Mesodermal cell (in vitro differentiated cells): ENCODE data around the gene DRC7.

Experiments used
- H3K27ac ChIP-seq: 2 replicates; pipeline ENCODE4 v1.7.0; 2013; ENCODE audit warnings: mild to moderate bottlenecking, low read depth, low read length, moderate library complexity; ENCODE audit not compliant: severe bottlenecking
- H3K36me3 ChIP-seq: 2 replicates; pipeline ENCODE4 v1.7.1; 2013; ENCODE audit warnings: mild to moderate bottlenecking, low read length, moderate library complexity; ENCODE audit not compliant: control insufficient read depth, insufficient read depth
- H3K4me1 ChIP-seq: one replicate; pipeline ENCODE4 v1.7.1; 2013; ENCODE audit warnings: mild to moderate bottlenecking, low read length; ENCODE audit not compliant: insufficient read depth, control insufficient read depth, poor library complexity, severe bottlenecking
- H3K4me3 ChIP-seq: 2 replicates; pipeline ENCODE4 v1.7.0; 2013; ENCODE audit warnings: low read length, control low read depth, mild to moderate bottlenecking; ENCODE audit not compliant: insufficient read depth, poor library complexity, severe bottlenecking; ENCODE audit errors: extremely low read depth
- H3K9me3 ChIP-seq: 2 replicates; pipeline ENCODE4 v1.7.1; 2013; ENCODE audit warnings: mild to moderate bottlenecking, low read length, moderate library complexity; ENCODE audit not compliant: control insufficient read depth
- WGBS, 2 experiments: methylation state at CpG; one replicate each; pipeline ENCODE4 v1.1.5; 2013; ENCODE audit warnings: missing lambda C conversion rate in 2 of 2; ENCODE audit not compliant: insufficient coverage in 2 of 2; 5-methylcytosine and 5-hydroxymethylcytosine counted together

DRC7 gene

DNA sequence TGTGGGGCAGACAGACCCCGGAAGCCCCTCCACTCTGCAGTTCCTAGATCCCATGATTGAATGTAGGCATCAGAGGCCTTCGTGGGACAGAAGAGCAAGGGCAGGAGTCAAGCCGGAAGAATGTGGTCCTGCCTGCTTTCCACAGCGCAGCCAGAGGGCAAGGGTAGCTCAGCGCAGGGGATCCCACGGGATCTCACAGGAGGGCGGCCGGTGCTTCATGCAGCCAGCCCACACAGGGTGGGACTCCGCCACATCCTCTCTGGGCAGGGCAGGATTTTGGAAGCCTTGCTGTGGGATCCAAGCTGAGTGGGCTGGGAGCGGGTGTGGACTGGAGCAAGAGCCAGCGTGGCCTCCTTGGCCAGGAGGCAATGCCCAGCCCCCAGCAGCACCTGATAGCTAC is 54.0 kb downstream of the DRC7 start:
- Histone ChIP-seq H3K27ac (no peak overlapping the region), H3K36me3 (peaks cover 37% of the 10 kb centered on the region), H3K4me3 (no peak overlapping the region), H3K4me1 (no peaks in the 10 kb centered on the region), H3K9me3 (no peaks in the 10 kb centered on the region)
- WGBS, 2 experiments = 94 to 96% methylated on average over 10 to 11 of the region's 11 CpGs

DNA sequence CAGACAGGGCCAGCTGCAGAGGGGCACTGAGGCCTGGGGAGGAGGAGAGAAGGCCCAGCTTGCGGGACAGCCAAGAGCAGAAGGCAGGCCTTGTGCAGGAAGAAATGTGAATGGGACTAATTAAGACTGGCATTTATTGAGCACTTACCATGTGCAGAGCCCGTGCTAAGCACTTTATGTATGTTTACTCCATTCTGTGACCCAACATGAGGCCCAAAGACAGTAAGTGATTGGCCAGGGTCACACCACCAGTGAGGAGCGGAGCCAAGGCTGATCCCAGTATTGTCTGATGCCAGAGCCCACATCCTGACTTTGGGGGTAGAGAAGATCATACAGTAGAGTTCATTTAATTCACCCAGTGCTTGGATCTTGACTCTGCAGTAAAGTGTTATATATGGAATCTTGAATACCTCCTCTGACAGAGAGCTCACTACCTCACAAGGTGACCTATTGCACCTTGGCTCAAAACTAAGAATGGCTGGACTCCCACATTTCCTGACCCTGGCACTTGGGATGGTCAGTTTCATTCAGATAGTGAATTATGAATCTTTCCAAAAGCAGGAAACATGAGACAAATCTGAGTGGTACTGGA is 54.6 kb downstream of the DRC7 start:
- H3K27ac ChIP-seq = no peak overlapping the region
- no peak overlapping the region for H3K4me3 ChIP-seq
- H3K4me1 ChIP-seq = no peaks in the 10 kb centered on the region
- peaks cover 36% of the 10 kb centered on the region for H3K36me3 ChIP-seq
- H3K9me3 ChIP-seq = no peaks in the 10 kb centered on the region
- WGBS, 2 experiments = 90 to 97% methylated on average over 3 of the region's 3 CpGs

DNA sequence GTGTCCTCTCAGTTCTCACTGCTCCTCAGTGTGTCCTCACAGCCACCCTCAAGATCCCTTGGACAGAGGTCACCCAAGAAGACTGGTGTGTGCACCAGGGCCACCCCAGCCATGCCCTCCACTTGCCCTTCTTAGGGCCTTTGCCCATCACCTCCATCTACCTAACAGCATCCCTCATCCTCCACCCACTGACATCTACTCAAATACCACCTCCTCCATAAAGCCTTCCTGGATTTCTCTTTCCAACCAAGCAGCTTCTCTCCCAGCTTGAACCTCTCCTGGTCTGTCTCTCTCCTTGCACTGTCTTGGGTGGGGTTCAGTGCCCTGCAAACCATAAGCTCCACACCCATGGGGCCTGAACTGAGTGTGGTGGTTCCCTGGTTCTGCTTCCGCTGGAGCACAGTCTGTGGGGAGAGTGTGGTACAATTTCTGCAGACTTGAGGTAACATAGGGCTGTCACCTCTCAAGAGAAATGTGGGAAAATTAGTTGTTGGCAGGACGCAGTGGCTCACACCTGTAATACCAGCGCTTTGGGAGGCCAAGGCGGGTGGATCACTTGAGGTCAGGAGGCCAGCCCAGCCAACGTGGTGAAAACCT is 55.3 kb downstream of the DRC7 start:
- 100% methylated on average over 1 to 2 of the region's 5 CpGs for WGBS, 2 experiments
- Histone ChIP-seq H3K36me3 (peaks cover 38% of the 10 kb centered on the region), H3K9me3 (no peaks in the 10 kb centered on the region), H3K4me3 (no peak overlapping the region), H3K27ac (no peak overlapping the region), H3K4me1 (no peaks in the 10 kb centered on the region)

DNA sequence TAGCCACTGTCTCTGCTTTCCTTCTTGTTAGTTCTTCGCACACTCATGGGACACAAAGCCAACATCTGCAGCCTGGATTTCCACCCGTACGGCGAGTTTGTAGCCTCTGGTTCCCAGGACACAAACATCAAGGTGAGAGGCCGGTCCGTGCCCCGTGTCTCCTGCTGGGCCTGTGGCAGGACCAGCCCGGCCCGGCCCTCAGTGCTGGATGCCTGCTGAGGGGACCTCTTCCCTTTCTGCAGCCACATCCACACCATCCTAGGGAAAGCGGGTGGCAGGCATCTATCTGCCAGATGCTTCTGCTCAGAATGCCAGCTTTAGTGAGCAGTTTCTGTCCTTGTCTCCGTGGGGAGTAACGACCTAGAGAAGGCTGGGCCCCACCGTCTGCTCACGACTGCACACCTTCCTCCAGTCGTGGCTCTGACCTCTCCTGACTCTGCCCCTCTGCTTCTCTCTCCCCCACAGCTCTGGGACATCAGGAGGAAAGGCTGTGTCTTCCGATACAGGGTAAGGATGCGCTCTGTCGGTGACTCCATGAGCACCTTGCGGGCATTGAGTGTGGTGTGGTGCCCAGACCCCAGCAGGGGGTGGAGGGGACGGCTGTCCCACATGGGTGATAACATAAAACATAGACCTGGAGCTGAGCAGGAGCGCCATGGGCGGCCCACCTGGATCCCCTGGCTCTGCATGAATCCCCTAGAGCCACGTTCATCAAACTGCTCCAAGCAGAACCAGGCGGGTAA is 56.4 kb downstream of the DRC7 start:
- Histone ChIP-seq H3K4me1 (no peaks in the 10 kb centered on the region), H3K27ac (no peak overlapping the region), H3K36me3 (peaks cover 47% of the 10 kb centered on the region), H3K9me3 (no peaks in the 10 kb centered on the region), H3K4me3 (no peak overlapping the region)
- 91 to 96% methylated on average over 20 to 24 of the region's 24 CpGs for WGBS, 2 experiments

- Histone ChIP-seq H3K36me3 (peaks cover 51% of the 10 kb centered on the region), H3K9me3 (no peaks in the 10 kb centered on the region), H3K4me1 (no peaks in the 10 kb centered on the region), H3K27ac (no peak overlapping the region), H3K4me3 (no peak overlapping the region)
- 92 to 94% methylated on average over 20 to 24 of the region's 26 CpGs for WGBS, 2 experiments
Observed at GRCh38 chr16:57751539-57752202, 57.1 kb downstream of the DRC7 start.

GRCh38 chr16:57752203-57752580 is 57.6 kb downstream of the DRC7 start:
- Histone ChIP-seq H3K9me3 (no peaks in the 10 kb centered on the region), H3K36me3 (peaks cover 51% of the 10 kb centered on the region), H3K4me1 (no peaks in the 10 kb centered on the region), H3K4me3 (no peak overlapping the region), H3K27ac (no peak overlapping the region)
- 91 to 95% methylated on average over 4 to 6 of the region's 6 CpGs for WGBS, 2 experiments

DNA sequence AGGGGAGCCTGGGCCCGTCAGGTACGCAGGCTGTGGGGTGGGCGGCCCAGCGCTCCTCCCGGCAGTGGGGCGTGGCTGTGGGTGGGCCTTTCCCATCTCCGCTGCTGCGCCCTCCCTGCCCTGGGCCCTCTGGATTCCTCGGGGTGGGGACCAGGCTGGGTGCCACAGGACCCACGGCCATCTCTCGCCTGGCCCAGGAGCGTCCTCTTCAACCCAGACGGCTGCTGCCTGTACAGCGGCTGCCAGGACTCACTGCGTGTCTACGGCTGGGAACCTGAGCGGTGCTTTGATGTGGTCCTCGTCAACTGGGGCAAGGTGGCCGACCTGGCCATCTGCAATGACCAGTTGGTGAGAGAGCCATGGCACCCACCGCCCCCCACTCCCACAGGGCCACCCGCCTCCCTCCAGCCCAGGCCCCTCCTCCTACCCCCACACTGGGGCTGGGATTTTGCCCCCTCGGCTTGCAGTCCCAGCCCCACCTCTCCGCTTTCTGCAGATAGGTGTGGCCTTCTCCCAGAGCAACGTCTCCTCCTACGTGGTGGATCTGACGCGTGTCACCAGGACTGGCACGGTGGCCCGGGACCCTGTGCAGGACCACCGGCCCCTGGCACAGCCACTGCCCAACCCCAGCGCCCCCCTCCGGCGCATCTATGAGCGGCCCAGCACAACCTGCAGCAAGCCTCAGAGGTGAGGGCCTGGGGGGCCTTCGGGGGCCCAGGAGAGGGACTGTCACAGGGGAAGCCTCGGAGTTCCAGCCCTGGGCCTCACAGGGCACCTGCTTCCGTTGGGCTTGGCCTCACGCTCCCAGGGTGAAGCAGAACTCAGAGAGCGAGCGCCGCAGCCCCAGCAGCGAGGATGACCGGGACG is 58.2 kb downstream of the DRC7 start:
- Histone ChIP-seq H3K36me3 (peaks cover 52% of the 10 kb centered on the region), H3K4me3 (no peak overlapping the region), H3K9me3 (no peaks in the 10 kb centered on the region), H3K27ac (no peak overlapping the region), H3K4me1 (no peaks in the 10 kb centered on the region)
- WGBS, 2 experiments = 90 to 93% methylated on average over 41 to 42 of the region's 44 CpGs

DNA sequence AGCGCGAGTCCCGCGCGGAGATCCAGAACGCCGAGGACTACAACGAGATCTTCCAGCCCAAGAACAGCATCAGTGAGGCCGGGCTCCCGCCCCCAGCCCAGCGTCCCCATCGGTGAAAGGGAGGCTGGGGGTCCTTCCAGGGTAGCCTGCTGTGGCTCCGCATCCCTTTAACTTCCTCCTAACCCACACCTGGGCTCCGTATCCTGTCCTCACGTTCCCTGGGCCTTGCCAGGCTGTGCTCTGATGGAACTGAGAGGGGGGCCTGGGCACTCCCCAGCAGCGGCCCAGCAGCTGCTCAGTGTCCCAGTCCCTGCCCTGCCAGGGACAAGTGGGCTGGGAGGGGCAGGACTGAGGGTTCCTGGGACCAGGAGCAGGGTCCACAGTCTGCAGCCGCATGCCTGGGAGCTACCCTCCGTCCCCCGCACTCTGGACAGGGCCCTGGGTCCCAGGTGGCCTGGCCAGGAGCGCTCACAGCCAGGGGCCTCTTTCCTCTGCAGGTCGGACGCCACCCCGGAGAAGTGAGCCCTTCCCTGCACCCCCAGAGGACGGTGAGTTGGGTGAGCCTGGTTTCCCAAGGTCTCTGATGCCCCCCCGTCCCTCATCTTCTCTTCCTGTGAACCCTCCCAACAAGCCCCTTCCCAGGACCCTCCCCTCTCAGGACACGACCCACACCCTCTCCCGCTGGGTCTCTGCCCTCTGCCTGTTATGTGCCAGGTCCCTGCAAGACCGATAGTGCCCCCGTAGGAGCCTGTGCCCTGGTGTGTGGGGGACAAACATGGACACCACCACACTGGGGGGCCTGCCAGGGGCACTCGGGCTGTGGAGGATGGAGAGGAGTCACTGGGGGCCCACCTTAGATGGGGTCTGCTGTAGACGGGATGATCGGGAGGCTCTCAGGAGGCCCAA is 59.1 kb downstream of the DRC7 start:
- 90 to 98% methylated on average over 22 to 29 of the region's 32 CpGs for WGBS, 2 experiments
- Histone ChIP-seq H3K9me3 (no peaks in the 10 kb centered on the region), H3K27ac (no peak overlapping the region), H3K4me3 (no peak overlapping the region), H3K4me1 (peaks cover 2% of the 10 kb centered on the region), H3K36me3 (peaks cover 54% of the 10 kb centered on the region)

GRCh38 chr16:57754354-57755060 is 59.9 kb downstream of the DRC7 start:
- WGBS, 2 experiments = 83 to 98% methylated on average over 7 to 8 of the region's 9 CpGs
- Histone ChIP-seq H3K9me3 (no peaks in the 10 kb centered on the region), H3K36me3 (peaks cover 54% of the 10 kb centered on the region), H3K4me1 (peaks cover 5% of the 10 kb centered on the region), H3K27ac (no peak overlapping the region), H3K4me3 (no peak overlapping the region)
